GM23338 (cell line): ENCODE measurements around the gene BTBD16. TPM values are rescaled to one million over a fixed set of nuclear protein-coding genes. Genes with fewer than 3 reads are reported as not detected.

Experiments
- polyA plus RNA-seq: library from polyadenylated mRNA; unstranded; fragments of >200 nt; fragmentation: Nextera tagmentation; extraction: Ambion mirVana; gene quantifications from 2 replicates; pipeline ENCODE4 v1.2.1, GENCODE V29; 2016
- small RNA-seq: library from RNA; depleted of rRNA; stranded (forward); fragments of <200 nt; gene quantifications from one replicate; pipeline ENCODE3, GENCODE V24; 2014; ENCODE audit warnings: low replicate concordance
- total RNA-seq: library from RNA; depleted of rRNA; stranded (reverse); fragments of >200 nt; shearing (Covaris generic); gene quantifications from 2 replicates; pipeline ENCODE4 v1.2.3, GENCODE V29; 2014; rRNA removed

BTBD16 gene
- total and polyA plus RNA-seq, 2 experiments from 2014 or later = not detected

Small RNAs within 50 kb of the gene (small RNA-seq; reads per million reads assigned to genes)
- not detected for gene RNU6-728P

Other genes with a start within 250 kb of the BTBD16 start
- 32.6 and 36.6 TPM in 2 replicates for gene PLEKHA1, start 103.4 kb downstream of the BTBD16 start, total RNA-seq
- gene PLEKHA1, start 103.4 kb downstream of the BTBD16 start, polyA plus RNA-seq = 16.7 and 25.8 TPM in 2 replicates
- not detected in 2 replicates for gene ARMS2, start 183.4 kb downstream of the BTBD16 start, total RNA-seq
- not detected in 2 replicates for gene ARMS2, start 183.4 kb downstream of the BTBD16 start, polyA plus RNA-seq
- gene HTRA1, start 190.3 kb downstream of the BTBD16 start, total RNA-seq = 16.1 and 16.5 TPM in 2 replicates
- 8.1 and 12.2 TPM in 2 replicates for gene HTRA1, start 190.3 kb downstream of the BTBD16 start, polyA plus RNA-seq